ENCODE data around the gene HDAC4. TPM values are rescaled to one million over a fixed set of nuclear protein-coding genes. Genes with fewer than 3 reads are reported as not detected.

Gene HDAC4
- total RNA-seq, 1 experiment from 2014 or later, result 44.4 TPM

GRCh38 chr2:239120664-239121063 lies 280.2 kb downstream of the HDAC4 start (continued):
- TF ChIP-seq ZBTB43 (CRISPR knock-in tag; IDR thresholded peaks at IDR 0.05), result no peak
- TF ChIP-seq ZSCAN18 (CRISPR knock-in tag; IDR thresholded peaks at IDR 0.05), result no peak
- no peak for TF ChIP-seq TP53 (CRISPR knock-in tag; IDR thresholded peaks at IDR 0.05)
- no peak for TF ChIP-seq GABPB1 (CRISPR knock-in tag; IDR thresholded peaks at IDR 0.05)
- TF ChIP-seq OVOL2 (CRISPR knock-in tag; IDR thresholded peaks at IDR 0.05; ENCODE audit: borderline replicate concordance), result no peak
- no peak for TF ChIP-seq JAZF1 (CRISPR knock-in tag; IDR thresholded peaks at IDR 0.05)
- TF ChIP-seq ZBTB21 (CRISPR knock-in tag; IDR thresholded peaks at IDR 0.05; ENCODE audit: borderline replicate concordance), result no peak
- no peak for TF ChIP-seq CDX4 (CRISPR knock-in tag; IDR thresholded peaks at IDR 0.05; ENCODE audit: borderline replicate concordance)

- Mint-ChIP-seq H3K27me3 (ENCODE audit: low read depth) (no peaks in the 10 kb centered on the region), H3K4me3 (no peak overlapping the region), H3K36me3 (peaks cover 4% of the 10 kb centered on the region), H3K4me1 (no peaks in the 10 kb centered on the region), H3K9me3 (no peaks in the 10 kb centered on the region), H3K27ac (no peak overlapping the region)
- ATAC-seq, result no peak
- CTCF ChIA-PET, result interaction anchor here (1.1 kb wide), 1 partner anchor 12 kb away, joined by 4 read pairs; no protein-coding TSS in a partner anchor
- no peak for DNase-seq (ENCODE audit: low spot score)
- POLR2A ChIA-PET, result no interaction called here
- TF ChIP-seq IRF1 (CRISPR knock-in tag; IDR thresholded peaks at IDR 0.05) (no peak), AR (CRISPR knock-in tag; IDR thresholded peaks at IDR 0.05) (no peak), FOXK1 (CRISPR knock-in tag; IDR thresholded peaks at IDR 0.05) (no peak), ZNF396 (CRISPR knock-in tag; IDR thresholded peaks at IDR 0.05; ENCODE audit: borderline replicate concordance) (no peak), RELA (CRISPR knock-in tag; IDR thresholded peaks at IDR 0.05; ENCODE audit: borderline replicate concordance) (no peak), ZSCAN18 (CRISPR knock-in tag; IDR thresholded peaks at IDR 0.05) (no peak), E2F1 (CRISPR knock-in tag; IDR thresholded peaks at IDR 0.05) (no peak), ZNF281 (CRISPR knock-in tag; IDR thresholded peaks at IDR 0.05) (no peak), ZNF263 (CRISPR knock-in tag; IDR thresholded peaks at IDR 0.05; ENCODE audit: low read depth) (no peak), ZNF671 (CRISPR knock-in tag; IDR thresholded peaks at IDR 0.05) (no peak)
These were observed 281.3 kb downstream of the HDAC4 start for GRCh38 chr2:239119346-239120126.

Data from WTC11 (cell line).